Uterus (tissue), 2 donors: ENCODE measurements around the gene RNF157.

ENCODE experiments used
- POLR2A ChIP-seq, 2 donors: fragments of 450-650 bp; IDR thresholded peaks; one replicate each; pipeline ENCODE4 v1.6.1; 2016; ENCODE audit warnings: antibody characterized with exemption in 2 of 2, mild to moderate bottlenecking in 1 of 2, moderate library complexity in 1 of 2
- TF ChIP-seq, protein P1 (sequence below), 4 experiments: fragments of 200-600 bp in 2 of 4; fragments of 450-650 bp in 2 of 4; sonication (generic) in 2 of 4; IDR thresholded peaks; one replicate each; pipeline ENCODE4 v1.5.1; 2016 to 2019; ENCODE audit warnings: antibody characterized with exemption in 4 of 4, mild to moderate bottlenecking in 2 of 4, moderate library complexity in 1 of 4

DNA sequence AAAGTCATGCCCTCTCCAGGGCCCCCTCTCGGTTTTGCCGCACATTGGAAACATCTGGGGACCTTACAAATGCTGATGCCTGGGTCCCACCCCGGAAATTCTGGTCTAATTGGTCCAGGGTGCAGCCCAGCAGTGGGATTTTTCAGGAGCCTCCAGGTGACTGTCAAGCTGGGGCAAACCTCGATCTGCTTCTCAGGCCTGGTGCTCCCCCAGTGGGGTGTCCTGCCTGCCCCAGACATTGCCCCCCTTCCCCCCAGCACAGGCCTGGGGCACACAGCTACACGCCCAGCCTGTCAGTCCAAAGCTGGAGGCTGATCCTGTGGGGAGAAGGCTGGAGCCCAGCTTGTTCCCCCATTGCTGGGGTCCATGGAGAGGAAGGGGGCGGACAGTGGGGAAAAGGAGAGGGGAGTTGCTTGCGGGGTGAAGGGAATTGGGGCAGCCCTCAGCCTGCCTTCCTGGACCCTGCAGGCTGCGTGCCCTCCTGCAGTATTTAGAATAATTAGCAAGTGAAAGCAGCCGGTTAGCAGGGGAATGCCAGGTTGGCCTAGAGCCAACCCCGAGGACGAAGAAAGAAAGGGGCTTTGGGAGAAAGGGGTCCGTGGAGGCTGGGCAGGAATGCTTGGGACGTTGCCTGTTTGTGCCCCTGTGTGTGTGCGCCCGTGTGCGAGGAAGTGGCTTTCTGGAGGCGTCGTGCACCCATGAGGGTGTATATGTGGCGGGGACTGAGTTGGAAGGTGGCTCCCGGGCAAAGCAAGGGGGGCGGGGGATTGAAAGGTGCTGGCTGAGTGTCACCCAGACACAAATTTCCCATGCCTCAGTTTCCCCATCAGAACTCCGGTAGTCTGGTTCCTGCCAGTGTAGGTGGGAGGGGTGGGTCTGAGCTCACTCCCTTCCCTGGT lies 105.1 kb downstream of the RNF157 start:
- TF ChIP-seq, protein P1, sequence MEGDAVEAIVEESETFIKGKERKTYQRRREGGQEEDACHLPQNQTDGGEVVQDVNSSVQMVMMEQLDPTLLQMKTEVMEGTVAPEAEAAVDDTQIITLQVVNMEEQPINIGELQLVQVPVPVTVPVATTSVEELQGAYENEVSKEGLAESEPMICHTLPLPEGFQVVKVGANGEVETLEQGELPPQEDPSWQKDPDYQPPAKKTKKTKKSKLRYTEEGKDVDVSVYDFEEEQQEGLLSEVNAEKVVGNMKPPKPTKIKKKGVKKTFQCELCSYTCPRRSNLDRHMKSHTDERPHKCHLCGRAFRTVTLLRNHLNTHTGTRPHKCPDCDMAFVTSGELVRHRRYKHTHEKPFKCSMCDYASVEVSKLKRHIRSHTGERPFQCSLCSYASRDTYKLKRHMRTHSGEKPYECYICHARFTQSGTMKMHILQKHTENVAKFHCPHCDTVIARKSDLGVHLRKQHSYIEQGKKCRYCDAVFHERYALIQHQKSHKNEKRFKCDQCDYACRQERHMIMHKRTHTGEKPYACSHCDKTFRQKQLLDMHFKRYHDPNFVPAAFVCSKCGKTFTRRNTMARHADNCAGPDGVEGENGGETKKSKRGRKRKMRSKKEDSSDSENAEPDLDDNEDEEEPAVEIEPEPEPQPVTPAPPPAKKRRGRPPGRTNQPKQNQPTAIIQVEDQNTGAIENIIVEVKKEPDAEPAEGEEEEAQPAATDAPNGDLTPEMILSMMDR (IDR thresholded peaks at IDR 0.05): no peak
- TF ChIP-seq POLR2A (IDR thresholded peaks at IDR 0.05): no peak
